GM12878 (cell line): ENCODE results near the gene NCAPD2. TPM values are rescaled to one million over a fixed set of nuclear protein-coding genes. Genes with fewer than 3 reads are reported as not detected.

ENCODE experiments used
- ATAC-seq: fragments of 200-7000 bp; cut with Tn5 transposase; 3 replicates; pipeline ENCODE4 v1.9.1; 2020; ENCODE audit warnings: mild to moderate bottlenecking, moderate library complexity
- BruUV-seq: library from RNA; stranded (reverse); fragments of 400-500 nt; replicated peaks from 2 replicates; lab custom pipeline; 2021; lab: Mats Ljungman, UMichigan
- CTCF ChIA-PET: fragments of 300-600 bp; sonication (Branson Sonifier 250); formaldehyde crosslinking; extraction: SDS; loops from one replicate; lab custom pipeline; 2021; ENCODE audit warnings: inconsistent platforms; lab: Yijun Ruan, JAX
- POLR2A ChIA-PET: fragments of 350-600 bp; formaldehyde crosslinking; extraction: SDS; loops from one replicate; lab custom pipeline; 2021; ENCODE audit warnings: inconsistent platforms; lab: Charles Lee
- RAD21 ChIA-PET: fragments of 300-600 bp; sonication (Branson Sonifier 250); formaldehyde crosslinking; loops from one replicate; lab custom pipeline; 2023; ENCODE audit warnings: antibody characterized with exemption; ENCODE audit not compliant: unreplicated experiment; lab: Charles Lee
- SMC1A ChIA-PET: fragments of 300-600 bp; sonication (Branson Sonifier 250); formaldehyde crosslinking; loops from one replicate; lab custom pipeline; 2023; ENCODE audit not compliant: unreplicated experiment, uncharacterized antibody; lab: Charles Lee
- DNase-seq: peaks from one replicate; pipeline ENCODE4 v3.0.0-alpha.2; 2011; ENCODE audit warnings: low read depth, low spot score
- FAIRE-seq: peaks from 3 replicates; lab custom pipeline; 2011; peaks lifted over from hg19 to GRCh38; lab: Jason Lieb, UNC
- H2AFZ ChIP-seq: 2 replicates; pipeline ENCODE4 v1.6.0; 2011; ENCODE audit warnings: low read depth, low read length, control low read depth; ENCODE audit not compliant: control insufficient read depth
- H3K27ac ChIP-seq: 2 replicates; pipeline ENCODE4 v1.5.1; 2011; ENCODE audit warnings: control low read depth; ENCODE audit not compliant: control insufficient read depth, insufficient read depth
- H3K27me3 ChIP-seq, 2 experiments: replicated peaks in 1 of 2; 2 replicates each; pipeline versions ENCODE4 v1.6.0 to v1.6.1; 2011; ENCODE audit warnings: low read length in 1 of 2; ENCODE audit not compliant: control insufficient read depth in 2 of 2, insufficient read depth in 2 of 2
- H3K36me3 ChIP-seq, 2 experiments: 2 replicates each; pipeline ENCODE4 v1.5.1; 2011; ENCODE audit warnings: low read length in 1 of 2; ENCODE audit not compliant: control insufficient read depth in 2 of 2, insufficient read depth in 2 of 2
- H3K4me1 ChIP-seq: 2 replicates; pipeline ENCODE4 v1.6.1; 2011; ENCODE audit warnings: mild to moderate bottlenecking, low read length, moderate library complexity, mixed read lengths; ENCODE audit not compliant: control insufficient read depth, insufficient read depth
- H3K4me2 ChIP-seq: 2 replicates; pipeline ENCODE4 v1.6.0; 2011; ENCODE audit warnings: control low read depth; ENCODE audit not compliant: control insufficient read depth, insufficient read depth
- H3K4me3 ChIP-seq: fragments of 200-600 bp; sonication (generic); 2 replicates; pipeline ENCODE4 v1.5.1; 2016
- H3K79me2 ChIP-seq: 2 replicates; pipeline ENCODE4 v1.6.0; 2011; ENCODE audit warnings: low read length; ENCODE audit not compliant: control insufficient read depth, insufficient read depth
- H3K9ac ChIP-seq: 2 replicates; pipeline ENCODE4 v1.8.0; 2011; ENCODE audit warnings: low read length, control low read depth, mixed read lengths; ENCODE audit not compliant: control insufficient read depth, insufficient read depth
- H3K9me3 ChIP-seq: replicated peaks from 3 replicates; pipeline ENCODE4 v1.5.1; 2011; ENCODE audit warnings: mild to moderate bottlenecking, low read length; ENCODE audit not compliant: control insufficient read depth, insufficient read depth
- H4K20me1 ChIP-seq: 2 replicates; pipeline ENCODE4 v1.6.0; 2011; ENCODE audit not compliant: control insufficient read depth, insufficient read depth
- HSF1 ChIP-seq: fragments of 150-350 bp; IDR thresholded peaks from 2 replicates; pipeline ENCODE4 v1.6.1; 2014; ENCODE audit warnings: mild to moderate bottlenecking, low read depth, low read length
- JUNB ChIP-seq: IDR thresholded peaks from 2 replicates; pipeline ENCODE4 v1.6.1; 2016; ENCODE audit warnings: antibody characterized with exemption, mild to moderate bottlenecking
- NKRF ChIP-seq: fragments of 450-650 bp; conservative IDR thresholded peaks from 2 replicates; pipeline ENCODE4 v1.6.1; 2017; ENCODE audit warnings: mild to moderate bottlenecking, moderate library complexity
- PBX3 ChIP-seq: IDR thresholded peaks from 2 replicates; pipeline ENCODE4 v1.6.1; 2011; ENCODE audit warnings: mild to moderate bottlenecking, low read depth, low read length, moderate library complexity; ENCODE audit not compliant: insufficient replicate concordance
- PML ChIP-seq: IDR thresholded peaks from 2 replicates; pipeline ENCODE4 v1.6.1; 2012; ENCODE audit warnings: low read length, inconsistent platforms
- PRDM15 ChIP-seq: fragments of 450-650 bp; formaldehyde crosslinking; IDR thresholded peaks from 2 replicates; pipeline ENCODE4 v1.4.0; 2020; ENCODE audit warnings: mild to moderate bottlenecking, moderate library complexity
- RUNX3 ChIP-seq: IDR thresholded peaks from 2 replicates; pipeline ENCODE4 v1.6.1; 2012; ENCODE audit warnings: low read length, inconsistent platforms
- USF2 ChIP-seq: IDR thresholded peaks from 2 replicates; pipeline ENCODE4 v1.6.1; 2011; ENCODE audit warnings: low read depth, low read length, improper control_type of control experiment, borderline replicate concordance
- WGBS: methylation state at CpG from one replicate; pipeline ENCODE4 v1.1.6; 2016; ENCODE audit warnings: low lambda C conversion rate; ENCODE audit not compliant: insufficient replicate concordance, insufficient coverage; ENCODE audit errors: missing lambda C conversion rate; 5-methylcytosine and 5-hydroxymethylcytosine counted together
- in situ Hi-C: fragments of 300-500 bp; cut with MboI; formaldehyde crosslinking; loops from 9 replicates; pipeline ENCODE4 v1.14.3; 2018; ENCODE audit warnings: mixed read lengths
- intact Hi-C: fragments of 100-400 bp; cut with micrococcal nuclease; formaldehyde crosslinking; loops from one replicate; pipeline ENCODE4 v1.14.2; 2022; ENCODE audit not compliant: unreplicated experiment
- polyA plus RNA-seq, 11 experiments: library from polyadenylated mRNA; depleted of rRNA in 4 of 11; unstranded in 6 of 11; stranded (reverse) in 5 of 11; fragments of >200 nt; fragmentation: Nextera tagmentation in 4 of 11; fragmentation: Illumina TruSeq in 1 of 11; extraction: Ambion mirVana in 4 of 11; extraction: Trizol in 1 of 11; gene quantifications; 1 replicate in 1 of 11; 2 replicates in 10 of 11; pipeline versions ENCODE4 v1.2.1 to v1.2.3, GENCODE V29; 2011 to 2016; ENCODE audit warnings: inconsistent platforms in 2 of 11, missing spikeins in 2 of 11, low read depth in 1 of 11
- total RNA-seq, 4 experiments: library from RNA; depleted of rRNA in 3 of 4; stranded (reverse); fragments of >200 nt in 3 of 4; fragmentation: Illumina TruSeq in 1 of 4; extraction: Trizol in 1 of 4; gene quantifications; 2 replicates each; pipeline versions ENCODE4 v1.2.1 to v1.2.3, GENCODE V29; 2013 to 2021

NCAPD2 gene
- total and polyA plus RNA-seq, 10 of the 15 experiments (the other 5 are each of a cell fraction or from before 2014, with no cell fraction given), result 24.2 to 160 (median 110) TPM

GRCh38 chr12:6457220-6457945, 36.5 kb upstream of the NCAPD2 start:
- DNase-seq, result no peak
- FAIRE-seq, result no peak
- peaks cover 18 to 22% of the 10 kb centered on the region in 2 experiments for H3K36me3 ChIP-seq
- POLR2A ChIA-PET, result interaction anchor here (0.6 to 10.3 kb wide), 5 partner anchors 8 to 267 kb away, joined by 3 to 384 read pairs (median 4); partner anchors contain the start of genes CD27 and TAPBPL
- H3K9me3 ChIP-seq, result no peaks in the 10 kb centered on the region
- in situ Hi-C loops (no loop called here), intact Hi-C loops (no loop called here)
- ATAC-seq, result no peak
- H3K4me2 ChIP-seq, result no peak overlapping the region
- CTCF ChIA-PET, result interaction anchor here (1.1 to 7.3 kb wide), 5 partner anchors 8 to 131 kb away, joined by 3 to 147 read pairs (median 7); no protein-coding TSS in a partner anchor
- no peak overlapping the region for H3K9ac ChIP-seq
- peaks cover 50% of the 10 kb centered on the region for H3K79me2 ChIP-seq
- H3K27ac ChIP-seq, result no peak overlapping the region
- SMC1A ChIA-PET, result interaction anchor here (0.6 to 8.7 kb wide), 7 partner anchors 8 to 34 kb away, joined by 3 to 168 read pairs (median 5); partner anchors contain the start of gene CD27
- H3K27me3 ChIP-seq, result no peaks in the 10 kb centered on the region
- no peaks in the 10 kb centered on the region for H4K20me1 ChIP-seq
- H2AFZ ChIP-seq, result no peak overlapping the region
- H3K4me3 ChIP-seq, result no peak overlapping the region
- 87% methylated on average over 12 of the region's 12 CpGs for WGBS
- peaks cover 35% of the 10 kb centered on the region for H3K4me1 ChIP-seq
- RAD21 ChIA-PET, result interaction anchor here (1.2 to 1.6 kb wide), 2 partner anchors 8 to 12 kb away, joined by 3 to 4 read pairs; no protein-coding TSS in a partner anchor
- no TSS peak for BruUV-seq
- TF ChIP-seq HSF1 (no peak), RUNX3 (no peak), PML (peak; percentile 18; the same call in 1 of the 2 replicates), NKRF (no peak), PRDM15 (CRISPR knock-in tag) (no peak), PBX3 (no peak), JUNB (no peak), USF2 (no peak)
